Brain (organoid and tissue), 1 donor: Measurements from ENCODE around the gene OR5I1. TPM values are rescaled to one million over a fixed set of nuclear protein-coding genes. Genes with fewer than 3 reads are reported as not detected.

ENCODE experiments used
- polyA plus RNA-seq: library from polyadenylated mRNA; stranded (reverse); fragments of 350-450 nt; fragmentation: Illumina TruSeq; extraction: RNeasy Lipid Tissue Mini Kit (QIAGEN cat#74804); gene quantifications from one replicate; pipeline ENCODE4 v1.2.3, GENCODE V29; 2015; ENCODE audit warnings: low read depth, low replicate concordance; ENCODE audit not compliant: insufficient read depth

Gene OR5I1
- polyA plus RNA-seq, 1 donor from 2014 or later, result not detected

Other genes starting within 250 kb of the OR5I1 start
- not detected for gene OR5D13, start 163.0 kb downstream of the OR5I1 start, polyA plus RNA-seq
- gene OR5D14, start 140.8 kb downstream of the OR5I1 start, polyA plus RNA-seq, result not detected
- not detected for gene OR5L1, start 125.0 kb downstream of the OR5I1 start, polyA plus RNA-seq
- not detected for gene OR5D18, start 116.8 kb downstream of the OR5I1 start, polyA plus RNA-seq
- not detected for gene OR5L2, start 109.2 kb downstream of the OR5I1 start, polyA plus RNA-seq
- not detected for gene OR5D16, start 97.6 kb downstream of the OR5I1 start, polyA plus RNA-seq
- not detected for gene TRIM51, start 53.1 kb downstream of the OR5I1 start, polyA plus RNA-seq
- not detected for gene OR5W2, start 21.8 kb downstream of the OR5I1 start, polyA plus RNA-seq
- gene OR10AG1, start 33.5 kb upstream of the OR5I1 start, polyA plus RNA-seq, result not detected
- gene OR5F1, start 58.2 kb upstream of the OR5I1 start, polyA plus RNA-seq, result not detected
- gene OR5AS1, start 91.3 kb upstream of the OR5I1 start, polyA plus RNA-seq, result not detected
- gene OR8I2, start 156.9 kb upstream of the OR5I1 start, polyA plus RNA-seq, result not detected
- gene OR8H2, start 167.3 kb upstream of the OR5I1 start, polyA plus RNA-seq, result not detected
- gene OR8H3, start 186.0 kb upstream of the OR5I1 start, polyA plus RNA-seq, result not detected
- not detected for gene OR8J3, start 203.8 kb upstream of the OR5I1 start, polyA plus RNA-seq
- gene OR8K5, start 223.9 kb upstream of the OR5I1 start, polyA plus RNA-seq, result not detected
- gene OR5J2, start 240.2 kb upstream of the OR5I1 start, polyA plus RNA-seq, result not detected